GM19043 (cell line): ENCODE results near the gene ITIH1.

Experiments
- ATAC-seq: cut with Tn5 transposase; IDR thresholded peaks from one replicate; pipeline ENCODE4 v1.9.1; 2021; ENCODE audit warnings: low read depth; ENCODE audit not compliant: unreplicated experiment

The ITIH1 gene

DNA sequence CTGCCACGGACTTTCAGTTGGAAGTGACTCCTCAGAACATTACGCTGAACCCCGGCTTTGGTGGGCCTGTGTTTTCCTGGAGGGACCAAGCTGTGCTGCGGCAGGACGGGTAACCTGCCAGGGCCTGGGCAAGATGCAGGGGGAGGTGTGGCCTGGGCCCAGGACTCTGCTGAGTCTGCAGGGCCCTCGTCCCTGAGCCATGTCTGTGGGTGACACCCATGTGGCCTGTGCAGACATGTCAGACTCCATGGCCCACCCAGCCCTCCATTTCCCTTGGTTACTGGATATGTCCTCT, 12.3 kb downstream of the ITIH1 start:
- ATAC-seq = no peak

DNA sequence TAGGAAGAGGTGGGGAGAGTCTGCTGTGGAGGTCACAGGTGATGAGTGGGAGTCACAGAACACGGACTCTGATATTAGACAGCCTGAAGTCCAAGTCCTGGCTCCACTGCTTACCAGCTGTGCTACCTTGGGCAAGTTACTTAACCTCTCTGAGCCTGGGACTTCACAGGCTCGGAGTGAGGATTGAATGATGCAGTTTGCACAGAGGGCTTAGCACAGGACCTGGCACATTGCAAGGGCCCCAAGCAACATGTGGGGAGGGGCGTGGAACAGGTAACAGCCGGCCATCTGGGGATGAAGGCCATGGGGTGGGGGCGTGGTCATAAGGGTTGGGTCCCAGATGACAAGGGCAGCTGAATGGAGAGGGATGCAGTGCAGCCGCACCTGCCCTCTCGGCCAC, 12.9 kb downstream of the ITIH1 start:
- no peak for ATAC-seq

DNA sequence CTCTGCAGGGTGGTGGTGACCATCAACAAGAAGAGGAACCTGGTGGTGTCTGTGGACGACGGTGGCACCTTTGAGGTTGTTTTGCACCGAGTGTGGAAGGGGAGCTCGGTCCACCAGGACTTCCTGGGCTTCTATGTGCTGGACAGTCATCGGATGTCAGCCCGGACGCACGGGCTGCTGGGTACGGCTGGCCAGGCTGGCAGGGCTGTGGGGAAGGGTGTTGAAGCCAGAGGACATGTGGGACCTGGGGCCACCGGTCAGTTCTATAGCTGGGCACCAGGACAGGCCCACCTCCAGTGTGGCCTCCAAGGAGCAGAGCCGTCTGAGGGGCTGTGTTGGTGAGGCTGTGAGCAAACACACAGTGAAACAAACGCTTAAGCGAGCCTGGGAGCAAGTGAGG, 13.3 kb downstream of the ITIH1 start:
- no peak for ATAC-seq

DNA sequence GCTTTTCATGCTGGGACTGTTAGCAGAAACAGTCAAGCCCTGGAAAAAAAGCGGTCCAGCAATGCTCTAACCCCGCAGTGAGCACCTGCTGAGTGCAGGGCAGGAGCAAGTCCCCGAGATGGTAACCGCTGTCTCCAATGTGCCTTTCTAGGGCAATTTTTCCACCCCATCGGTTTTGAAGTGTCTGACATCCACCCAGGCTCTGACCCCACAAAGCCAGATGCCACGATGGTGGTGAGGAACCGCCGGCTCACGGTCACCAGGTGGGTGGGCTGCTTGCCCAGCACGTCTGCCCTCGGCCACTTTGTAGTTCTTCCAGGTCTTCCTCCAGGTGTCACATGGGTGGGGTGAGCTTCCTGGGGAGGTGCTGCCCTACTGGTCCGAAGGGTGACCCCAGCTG, 14.0 kb downstream of the ITIH1 start:
- ATAC-seq = no peak

DNA sequence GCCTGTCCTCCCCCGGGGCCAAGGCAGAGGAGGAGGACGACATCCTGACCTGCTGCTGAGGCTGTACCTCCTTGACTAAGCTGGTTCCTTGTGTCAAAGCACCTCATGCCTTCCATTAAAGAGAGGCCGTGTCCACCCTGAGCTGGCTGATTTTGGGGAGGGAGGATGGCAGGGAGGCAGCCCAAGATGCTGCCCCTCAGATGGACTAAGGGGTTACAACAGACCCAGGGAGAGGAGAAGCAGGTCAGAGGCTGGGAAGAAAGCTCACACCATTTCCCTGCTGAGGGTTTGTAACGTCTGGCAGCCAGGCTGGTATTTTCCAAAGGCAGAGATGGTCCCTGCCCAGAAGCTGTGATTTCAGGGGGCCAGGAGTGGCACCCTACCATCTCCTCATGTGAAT, 14.5 kb downstream of the ITIH1 start:
- ATAC-seq = no peak

DNA sequence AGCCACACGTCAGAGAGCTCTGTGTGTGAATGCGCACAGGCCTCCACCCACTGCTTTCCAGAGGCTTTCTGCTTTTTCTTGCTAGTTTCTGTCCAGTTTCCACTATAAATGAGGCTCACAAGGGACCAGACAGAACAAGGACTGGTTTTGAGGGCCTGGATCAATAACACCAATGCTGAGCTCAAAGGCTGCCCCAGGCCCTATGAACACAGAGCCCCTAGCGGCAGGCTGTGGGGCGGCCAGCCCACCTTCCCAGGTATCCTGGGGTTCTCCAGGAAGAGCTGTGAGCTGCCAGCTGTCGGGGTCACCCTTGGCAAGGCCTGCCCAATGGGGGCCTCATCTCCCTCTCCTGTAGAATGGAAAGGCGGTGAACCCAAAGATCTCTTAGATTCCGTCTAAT, 15.0 kb downstream of the ITIH1 start:
- ATAC-seq = no peak

DNA sequence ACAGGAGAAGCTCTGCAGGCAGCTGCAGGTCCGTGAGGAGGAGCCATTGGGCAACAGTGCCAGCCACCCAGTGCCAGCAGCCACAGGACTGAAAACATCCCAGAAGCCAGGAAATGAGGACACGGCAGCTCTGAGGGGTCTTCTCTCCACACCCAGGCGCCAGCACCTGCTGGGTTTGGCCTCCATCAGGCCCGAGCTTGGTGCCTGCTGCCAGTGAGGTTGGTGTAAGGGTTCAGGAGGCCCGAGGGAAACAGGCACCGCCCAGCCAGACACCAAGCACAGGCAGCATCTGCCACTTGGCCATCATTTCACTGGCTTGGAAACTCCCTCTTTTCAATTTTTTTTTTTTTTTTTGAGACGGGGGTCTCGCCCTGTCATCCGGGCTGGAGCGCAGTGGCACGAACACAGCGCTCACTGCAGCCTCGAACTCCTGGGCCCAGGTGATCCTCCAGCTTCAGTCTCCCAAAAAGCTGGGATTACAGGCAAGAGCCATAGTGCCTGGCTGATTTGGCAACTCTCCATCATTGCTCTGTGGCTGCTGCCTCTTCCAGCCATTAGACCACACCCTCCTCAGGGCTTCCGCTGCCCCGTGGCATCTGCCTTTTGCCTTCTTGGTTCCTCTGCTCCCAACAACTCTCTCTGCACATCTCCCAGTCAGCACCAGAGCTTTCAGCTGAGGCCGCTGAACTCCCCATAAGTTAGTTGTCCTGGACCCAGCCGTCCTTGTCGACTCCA, 15.7 kb downstream of the ITIH1 start:
- ATAC-seq = no peak

DNA sequence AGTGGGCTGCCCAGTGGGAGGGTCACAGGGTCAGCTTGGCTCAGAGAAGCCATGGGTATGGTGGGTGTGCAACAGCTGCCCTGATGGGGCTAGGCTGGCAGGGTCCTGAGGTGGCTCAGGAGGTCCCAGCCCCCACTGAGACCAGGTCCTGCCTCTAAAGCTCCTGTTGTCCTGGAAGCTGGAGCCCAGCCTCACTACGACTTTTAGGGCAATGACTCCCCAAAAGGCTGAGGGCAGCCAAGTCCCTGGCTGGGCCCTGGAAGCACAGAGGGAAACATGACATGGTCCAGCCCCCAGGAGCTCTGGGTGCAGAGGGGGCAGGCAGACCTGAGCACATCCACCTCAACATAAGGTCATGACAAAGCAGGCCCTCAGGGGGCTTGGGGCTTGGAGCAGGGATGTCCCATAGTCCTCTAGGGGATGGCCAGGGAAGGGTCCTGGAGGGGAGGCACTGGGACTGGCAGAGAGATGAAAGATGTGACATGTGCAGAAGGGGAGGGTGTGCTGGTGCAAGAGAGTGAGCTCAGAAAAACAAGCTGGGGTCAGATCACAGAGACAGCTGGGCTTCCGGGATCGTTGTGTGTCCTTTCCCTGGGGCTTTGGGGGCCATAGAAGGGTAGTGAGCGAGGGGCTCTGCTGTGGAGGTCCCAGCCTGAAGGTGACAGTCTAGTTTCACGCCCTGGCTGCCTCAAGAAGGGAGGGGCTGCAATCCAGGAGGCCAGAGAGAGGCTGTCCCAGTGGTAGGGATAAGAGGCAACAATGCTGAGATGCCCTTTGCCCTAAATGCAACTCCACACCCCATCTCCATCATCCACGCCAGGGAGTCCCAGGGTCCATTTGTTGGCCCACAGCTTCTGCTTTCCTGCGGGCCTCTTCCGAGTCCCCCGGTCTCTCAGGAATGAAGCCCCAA, 16.6 kb downstream of the ITIH1 start:
- no peak for ATAC-seq

DNA sequence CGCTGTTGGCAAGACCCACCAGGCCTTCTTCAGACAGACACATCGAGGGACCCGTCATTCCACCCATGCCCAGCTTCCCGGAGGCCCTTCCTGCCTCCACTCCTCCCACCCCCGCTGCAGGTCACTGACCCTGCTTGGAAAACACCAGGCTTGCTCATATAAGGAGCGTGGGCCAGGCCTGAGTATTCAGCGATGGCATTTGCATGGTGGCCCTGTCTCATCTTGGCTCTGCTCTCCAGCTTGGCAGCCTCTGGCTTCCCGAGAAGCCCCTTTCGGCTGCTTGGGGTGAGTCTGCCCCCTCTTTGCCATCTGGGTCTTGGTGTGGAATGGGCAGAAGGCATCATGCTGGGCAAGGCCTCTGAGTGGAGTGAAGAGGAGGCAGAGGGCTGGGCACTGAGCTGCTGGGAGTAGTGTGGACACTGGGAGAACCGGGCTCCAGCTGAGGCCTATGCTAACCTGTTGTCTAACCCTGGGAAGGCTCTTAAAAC, 17.3 kb downstream of the ITIH1 start, which contains the start of gene ITIH3:
Gene ITIH3 (plus strand): TSS at position 185 of the 488 bp plus-strand sequence. CDS start 8 bp downstream, at position 193.
- ATAC-seq = no peak

DNA sequence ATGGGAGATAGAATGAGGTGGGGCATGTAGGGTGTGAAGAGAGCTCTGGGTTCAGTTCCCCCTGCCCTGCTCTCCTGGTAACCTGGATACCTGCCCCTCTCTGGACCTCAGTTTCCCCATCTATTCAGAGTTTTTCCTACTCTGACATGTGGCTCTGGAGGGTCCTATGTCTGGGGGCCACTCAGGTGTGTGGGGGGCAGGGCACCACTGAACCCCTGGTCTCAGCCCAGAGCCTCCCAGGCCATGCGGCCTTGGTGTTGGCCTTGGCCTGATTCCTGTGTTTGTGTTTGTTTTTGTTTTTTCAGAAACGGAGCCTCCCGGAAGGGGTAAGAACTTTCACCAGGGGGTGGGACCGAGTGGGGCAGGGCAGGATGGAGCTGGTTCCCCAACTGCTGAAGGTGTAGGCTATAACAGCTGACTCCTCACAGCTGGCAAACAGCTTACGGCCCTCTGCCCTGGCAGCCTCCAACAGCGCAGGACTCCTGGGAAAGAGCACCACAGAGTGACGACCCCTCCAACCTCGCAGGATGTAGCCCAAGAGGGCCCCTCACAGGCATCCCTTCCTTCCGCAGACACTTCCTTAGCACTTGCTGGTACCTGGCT, 18.0 kb downstream of the ITIH1 start:
- no peak for ATAC-seq

DNA sequence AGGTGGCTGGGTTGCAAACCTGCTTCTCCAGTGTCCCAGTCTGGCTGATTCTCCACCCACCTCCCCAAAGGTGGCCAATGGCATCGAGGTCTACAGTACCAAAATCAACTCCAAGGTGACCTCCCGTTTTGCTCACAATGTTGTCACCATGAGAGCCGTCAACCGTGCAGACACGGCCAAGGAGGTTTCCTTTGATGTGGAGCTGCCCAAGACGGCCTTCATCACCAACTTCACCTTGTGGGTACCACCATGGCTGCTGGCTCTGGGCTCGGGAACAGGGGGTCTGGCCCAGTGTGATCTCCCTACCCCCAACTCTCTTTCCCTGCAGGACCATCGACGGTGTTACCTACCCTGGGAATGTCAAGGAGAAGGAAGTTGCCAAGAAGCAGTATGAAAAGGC, 19.0 kb downstream of the ITIH1 start:
- ATAC-seq = no peak

DNA sequence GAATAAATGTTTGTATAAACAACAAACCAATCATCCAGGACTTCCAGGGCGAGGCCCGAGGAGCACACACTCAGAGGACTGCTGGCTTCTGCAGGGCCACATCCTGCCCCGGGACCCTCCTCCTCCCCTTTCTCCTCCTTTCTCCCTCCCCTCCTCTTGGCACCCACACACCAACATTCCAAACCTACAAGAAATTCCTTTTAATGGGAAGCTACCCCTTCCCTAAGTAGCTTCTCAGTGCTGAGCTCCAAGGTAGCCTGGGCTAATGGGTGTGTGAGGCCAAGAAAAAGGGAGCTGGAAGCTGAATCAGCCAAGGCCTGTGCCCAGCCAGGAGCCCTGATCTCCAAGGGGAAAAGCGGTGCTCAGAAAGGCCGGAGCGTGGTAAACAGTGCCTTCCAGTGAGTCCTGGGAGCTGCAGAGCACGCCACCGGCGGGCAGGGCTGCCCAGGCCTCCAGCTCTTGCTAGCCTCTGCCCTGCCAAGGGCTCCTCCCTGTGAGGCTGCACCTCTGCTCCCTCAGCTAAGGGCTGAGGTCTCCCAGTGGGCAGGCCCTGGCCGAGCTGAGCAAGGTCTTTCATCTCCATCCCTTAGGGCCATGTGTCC, 21.1 kb downstream of the ITIH1 start:
- no peak for ATAC-seq

DNA sequence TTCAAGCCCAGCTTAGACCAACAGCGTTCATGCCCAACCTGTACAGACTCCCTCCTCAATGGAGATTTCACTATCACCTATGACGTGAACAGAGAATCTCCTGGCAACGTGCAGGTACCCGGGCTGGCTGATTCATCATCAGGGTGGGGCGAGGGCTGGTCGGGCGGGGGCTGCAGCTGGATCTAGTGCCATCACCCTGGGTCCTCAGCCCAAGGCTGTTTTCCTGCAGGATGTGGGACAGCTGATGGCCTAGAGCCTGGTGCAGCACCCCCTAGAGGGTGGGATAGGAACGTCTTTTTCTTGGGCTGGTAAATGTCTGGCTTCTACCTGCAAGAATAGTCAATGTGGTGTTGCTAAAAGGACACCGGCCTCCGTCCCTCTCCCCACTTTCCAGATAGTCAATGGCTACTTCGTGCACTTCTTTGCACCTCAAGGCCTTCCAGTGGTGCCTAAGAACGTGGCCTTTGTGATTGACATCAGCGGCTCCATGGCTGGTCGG, 21.6 kb downstream of the ITIH1 start:
- ATAC-seq = no peak

DNA sequence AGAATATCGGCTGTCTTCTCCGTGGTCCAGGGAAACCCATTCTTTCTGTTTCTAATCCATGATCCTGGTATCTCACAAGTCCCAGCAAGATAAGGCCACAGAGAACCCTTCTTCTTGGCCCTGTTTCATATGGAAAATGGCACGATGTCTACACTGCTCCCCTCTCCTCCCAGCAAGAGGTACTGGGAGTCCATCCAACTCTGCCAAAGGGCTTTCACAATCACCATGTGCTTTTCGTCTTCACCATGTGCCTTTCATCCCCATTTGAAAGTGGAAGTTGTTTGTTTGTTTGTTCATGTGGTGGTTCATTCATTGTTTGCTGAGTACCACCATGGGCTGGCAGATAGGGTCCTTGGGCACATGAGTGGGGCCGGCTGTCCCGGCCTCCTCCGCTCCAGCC, 22.7 kb downstream of the ITIH1 start:
- no peak for ATAC-seq

DNA sequence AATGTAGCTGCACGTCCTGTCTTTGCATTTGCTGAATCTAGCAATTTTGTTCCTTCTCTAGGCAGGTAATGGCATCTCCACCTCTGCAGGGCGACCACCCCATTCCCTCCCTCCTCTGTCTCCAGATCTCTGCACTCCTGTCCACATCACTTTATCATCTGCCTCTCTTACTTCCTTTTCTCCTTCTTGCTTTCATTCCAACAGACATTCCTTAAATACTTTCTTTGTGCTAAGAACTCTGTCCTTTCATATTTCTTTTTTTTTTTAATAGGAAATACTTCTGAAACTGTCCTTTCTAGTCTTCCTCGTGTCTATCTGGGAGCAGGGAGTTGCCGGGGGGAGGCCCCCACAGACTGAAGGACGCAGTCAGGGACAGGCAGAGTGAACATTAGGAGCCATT, 24.4 kb downstream of the ITIH1 start:
- ATAC-seq = no peak

DNA sequence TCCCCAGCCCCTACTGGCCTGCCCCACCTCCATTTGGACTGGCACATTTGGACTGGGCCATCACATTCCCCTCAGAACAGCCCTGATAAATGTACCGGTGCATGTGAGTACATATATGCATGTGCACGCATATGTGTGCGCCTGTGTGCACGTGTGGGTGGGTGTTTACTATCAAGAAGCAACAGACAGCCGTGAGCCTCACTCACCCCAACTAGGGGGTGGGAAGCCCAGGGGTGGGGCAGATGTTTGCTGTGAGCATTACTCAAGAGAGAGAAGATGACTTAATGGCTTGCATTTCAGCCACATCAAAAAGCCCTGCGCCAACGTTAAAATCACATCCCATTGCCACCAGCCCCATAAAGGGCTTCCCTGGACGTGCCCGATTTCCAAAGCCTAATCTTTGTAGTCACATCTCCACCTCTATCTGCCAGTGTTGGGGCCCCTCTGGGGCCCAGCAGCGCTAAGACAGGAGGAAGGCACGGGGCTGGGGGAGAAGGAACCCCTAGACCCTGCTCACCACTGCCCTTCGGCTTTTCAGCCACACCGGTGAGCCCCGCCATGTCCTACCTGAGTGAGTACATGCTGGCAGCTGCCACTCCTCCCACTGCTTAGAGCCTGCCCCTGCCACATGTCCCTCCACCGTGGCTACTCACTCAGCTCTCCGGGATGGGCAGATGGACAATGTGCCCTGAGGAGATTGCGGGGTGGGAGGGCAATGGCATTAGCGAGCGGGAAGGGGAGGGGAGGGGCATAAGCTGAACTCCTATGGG, 28.1 kb downstream of the ITIH1 start:
- no peak for ATAC-seq

DNA sequence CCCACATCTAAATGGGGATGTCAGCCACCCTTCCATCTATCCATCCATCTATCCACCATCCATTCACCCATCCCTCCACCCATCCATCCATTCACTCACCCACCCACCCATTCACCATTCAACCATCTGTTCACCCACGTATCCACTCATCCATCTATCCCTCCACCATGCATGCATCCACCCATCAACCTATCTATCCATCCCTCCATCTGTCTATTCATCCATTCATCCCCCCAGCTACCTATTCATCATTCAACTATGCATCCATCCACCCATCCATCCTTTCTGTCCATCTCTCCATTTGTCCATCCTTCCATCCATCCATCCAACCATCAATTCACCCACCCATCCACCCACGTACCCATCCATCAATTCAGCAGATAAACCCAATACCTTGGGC, 31.8 kb downstream of the ITIH1 start:
- ATAC-seq = no peak

DNA sequence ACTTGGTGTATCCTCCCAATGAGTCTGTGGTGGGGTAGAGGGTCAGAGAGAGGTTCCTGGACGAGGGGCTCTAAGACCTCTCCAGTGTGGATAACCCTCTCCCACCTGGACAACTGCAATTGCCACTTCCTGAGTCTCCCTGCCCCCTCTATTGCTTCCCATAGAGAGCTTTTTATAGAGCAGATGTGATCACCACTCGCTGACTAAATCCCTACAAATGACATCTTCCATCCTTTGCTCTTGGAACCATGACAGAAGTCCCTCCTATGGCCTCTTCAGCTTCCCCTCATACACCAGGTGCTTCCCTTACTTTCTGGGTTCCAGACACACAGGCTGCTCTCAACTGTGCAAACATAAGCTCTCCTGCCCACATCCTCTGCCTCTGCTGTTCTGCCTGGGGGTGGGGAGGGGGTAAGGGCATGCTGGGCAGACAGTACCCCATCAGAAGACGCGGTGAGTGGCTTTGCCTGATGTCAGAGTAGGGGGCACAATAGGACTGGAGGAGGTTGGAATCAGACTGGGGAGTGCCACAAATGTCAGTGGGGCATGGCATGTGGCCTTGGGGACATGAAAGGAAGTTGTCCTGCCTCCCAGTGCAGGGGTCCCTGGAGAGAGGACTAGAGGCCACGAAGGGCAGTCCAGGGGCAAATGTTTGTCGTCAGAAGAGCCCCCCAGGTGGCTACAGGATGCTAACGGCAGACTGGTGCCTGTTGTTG, 32.4 kb downstream of the ITIH1 start:
- no peak for ATAC-seq

DNA sequence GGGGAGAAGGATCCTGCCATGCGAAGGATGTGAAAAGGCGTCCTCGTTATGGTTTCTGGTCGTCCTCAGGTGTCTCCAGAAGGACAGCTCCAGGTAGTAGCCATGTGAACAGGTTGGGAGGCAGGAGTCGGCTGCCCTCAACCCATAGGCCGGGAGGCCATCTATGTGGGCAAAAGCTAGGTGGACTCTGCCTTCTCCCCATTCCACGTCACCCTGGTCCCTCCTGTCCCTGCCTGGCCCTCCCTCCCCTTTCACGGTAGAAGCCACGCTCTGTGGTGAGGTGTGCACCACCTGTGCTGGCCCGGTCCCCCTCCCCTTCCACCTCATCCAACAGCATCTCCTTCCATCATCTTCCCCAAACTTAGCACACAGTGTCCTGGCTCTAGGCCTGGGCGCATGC, 33.5 kb downstream of the ITIH1 start:
- no peak for ATAC-seq
